Measurements from ENCODE around the gene ZNF653. TPM values are rescaled to one million over a fixed set of nuclear protein-coding genes. Genes with fewer than 3 reads are reported as not detected.

Gene ZNF653
- total RNA-seq, 2 experiments from 2014 or later, result 7.4 to 7.5 TPM

- Mint-ChIP-seq H3K4me1 (ENCODE audit: low read depth) (peaks cover 21% of the 10 kb centered on the region), H3K27ac (no peak overlapping the region), H3K9me3 (no peaks in the 10 kb centered on the region), H3K36me3 (ENCODE audit: low read depth) (peaks cover 56% of the 10 kb centered on the region), H3K4me3 (peak overlapping the region; percentile 80), H3K27me3 (no peaks in the 10 kb centered on the region)
- no peaks in the 10 kb centered on the region for H3K27me3 ChIP-seq (ENCODE audit: control insufficient read depth in 1 of 2, insufficient read depth in 2 of 2, low read length in 2 of 2)
- H3K9me3 ChIP-seq (ENCODE audit: control insufficient read depth in 1 of 2, insufficient read depth in 1 of 2, low read length in 2 of 2), result no peaks in the 10 kb centered on the region
- intact Hi-C loops (cut with DNase I, micrococcal nuclease), result loop anchor here (5.0 to 10.0 kb wide), 3 partner anchors 44 to 147 kb away; partner anchors contain the start of gene ELAVL3 (in 2 of the 2)
- no peak overlapping the region for H3K27ac ChIP-seq (ENCODE audit: low read depth in 1 of 2, low read length in 2 of 2)
- DNase-seq (no peak), ATAC-seq (ENCODE audit: poor library complexity) (no peak)
- H3K4me1 ChIP-seq (ENCODE audit: insufficient read depth, low read length), result peaks cover 26% of the 10 kb centered on the region
- peaks cover 47% of the 10 kb centered on the region for H3K36me3 ChIP-seq (ENCODE audit: insufficient read depth, low read length)
- ChIA-PET CTCF (interaction anchor here (3.7 kb wide), 1 partner anchor 57 kb away, joined by 38 read pairs; no protein-coding TSS in a partner anchor), POLR2A (no interaction called here)
- no peak for TF ChIP-seq CTCF (IDR thresholded peaks at IDR 0.05)
- H3K4me3 ChIP-seq (ENCODE audit: low read length), result no peak overlapping the region
Observed at GRCh38 chr19:11437955-11438354, 67.7 kb downstream of the ZNF653 start.

- ChIA-PET POLR2A (interaction anchor here (0.6 to 1.7 kb wide), 12 partner anchors 14 to 552 kb away, joined by 3 to 40 read pairs (median 4); partner anchors contain the start of genes CCDC159, ECSIT, ELOF1 and SWSAP1), CTCF (interaction anchor here (0.7 to 3.7 kb wide), 12 partner anchors 9 to 142 kb away, joined by 3 to 38 read pairs (median 6); partner anchors contain the start of genes CCDC159, ELOF1, SWSAP1 and TMEM205)
- peak overlapping the region; percentile 84 for H3K27ac Mint-ChIP-seq
- peaks cover 26% of the 10 kb centered on the region for H3K4me1 ChIP-seq (ENCODE audit: insufficient read depth, low read length)
- ATAC-seq (ENCODE audit: poor library complexity) (no peak), DNase-seq (peak in 1 of 14 experiments; percentile 49)
- intact Hi-C loops (cut with DNase I, micrococcal nuclease), result loop anchor here (1.0 to 10.0 kb wide), 8 partner anchors 46 to 149 kb away; partner anchors contain the start of genes CCDC159 (in 2 of the 2), ELAVL3 (in 2 of the 2) and TMEM205 (in 2 of the 2)
- peak overlapping the region; percentile 96 for H3K4me3 Mint-ChIP-seq
- no peaks in the 10 kb centered on the region for H3K27me3 ChIP-seq (ENCODE audit: control insufficient read depth in 1 of 2, insufficient read depth in 2 of 2, low read length in 2 of 2)
- peaks cover 27% of the 10 kb centered on the region for H3K36me3 ChIP-seq (ENCODE audit: insufficient read depth, low read length)
- H3K4me1 Mint-ChIP-seq (ENCODE audit: low read depth), result peaks cover 21% of the 10 kb centered on the region
- peak overlapping the region; percentile 39 to 50 for H3K27ac ChIP-seq (ENCODE audit: low read depth in 1 of 2, low read length in 2 of 2)
- peak overlapping the region; percentile 90 for H3K4me3 ChIP-seq (ENCODE audit: low read length)
- H3K9me3 ChIP-seq (ENCODE audit: control insufficient read depth in 1 of 2, insufficient read depth in 1 of 2, low read length in 2 of 2), result no peaks in the 10 kb centered on the region
- no peaks in the 10 kb centered on the region for H3K27me3 Mint-ChIP-seq
- no peaks in the 10 kb centered on the region for H3K9me3 Mint-ChIP-seq
- no peak for TF ChIP-seq CTCF (IDR thresholded peaks at IDR 0.05)
- H3K36me3 Mint-ChIP-seq (ENCODE audit: low read depth), result peaks cover 38% of the 10 kb centered on the region
Observed at GRCh38 chr19:11435833-11436313, 69.8 kb downstream of the ZNF653 start.

GRCh38 chr19:11435057-11435832 is 70.4 kb downstream of the ZNF653 start, which contains the start of the genes ODAD3 and PRKCSH:
ODAD3 (minus strand) TSS chr19:11435121; CDS start chr19:11435016, 105 bp downstream.
PRKCSH (plus strand) TSS chr19:11435635; CDS start chr19:11436118, 483 bp downstream.
- H3K27me3 Mint-ChIP-seq, result no peaks in the 10 kb centered on the region

More at GRCh38 chr19:11435057-11435832, 70.4 kb downstream of the ZNF653 start, which contains the start of the genes ODAD3 and PRKCSH:
- ChIA-PET CTCF (interaction anchor here (0.6 to 3.7 kb wide), 17 partner anchors 9 to 776 kb away, joined by 3 to 38 read pairs (median 4); partner anchors contain the start of genes CCDC159, ELOF1, SWSAP1 and TMEM205), POLR2A (interaction anchor here (0.6 to 1.7 kb wide), 13 partner anchors 13 to 553 kb away, joined by 3 to 40 read pairs (median 3); partner anchors contain the start of genes CCDC159, ECSIT, ELOF1 and SWSAP1)
- peak; percentile 87 for TF ChIP-seq CTCF (IDR thresholded peaks at IDR 0.05)
- intact Hi-C loops (cut with DNase I, micrococcal nuclease), result loop anchor here (1.0 to 10.0 kb wide), 7 partner anchors 47 to 150 kb away; partner anchors contain the start of genes CCDC159 (in 2 of the 2), ELAVL3 (in 2 of the 2) and TMEM205 (in 2 of the 2)
- peak; percentile 94 for ATAC-seq (ENCODE audit: poor library complexity)
- H3K4me3 ChIP-seq (ENCODE audit: low read length), result peak within 1 kb of the TSS; percentile 90
- H3K27ac ChIP-seq (ENCODE audit: low read depth in 1 of 2, low read length in 2 of 2), result peak within 1 kb of the TSS; percentile 58 to 83
- H3K4me1 ChIP-seq (ENCODE audit: insufficient read depth, low read length), result peaks cover 26% of the 10 kb centered on the region
- peak; percentile 95 to 99 (median 97) for DNase-seq
- H3K36me3 Mint-ChIP-seq (ENCODE audit: low read depth), result peaks cover 32% of the 10 kb centered on the region
- no peaks in the 10 kb centered on the region for H3K9me3 Mint-ChIP-seq
- H3K9me3 ChIP-seq (ENCODE audit: control insufficient read depth in 1 of 2, insufficient read depth in 1 of 2, low read length in 2 of 2), result no peaks in the 10 kb centered on the region
- peak within 1 kb of the TSS; percentile 96 for H3K4me3 Mint-ChIP-seq
- H3K27ac Mint-ChIP-seq, result peak within 1 kb of the TSS; percentile 84
- H3K4me1 Mint-ChIP-seq (ENCODE audit: low read depth), result peaks cover 21% of the 10 kb centered on the region
- H3K36me3 ChIP-seq (ENCODE audit: insufficient read depth, low read length), result peaks cover 21% of the 10 kb centered on the region
- no peaks in the 10 kb centered on the region for H3K27me3 ChIP-seq (ENCODE audit: control insufficient read depth in 1 of 2, insufficient read depth in 2 of 2, low read length in 2 of 2)

All from CD4-positive, alpha-beta T cell (primary cell).